ENCODE results near the gene CADM4. TPM values are rescaled to one million over a fixed set of nuclear protein-coding genes. Genes with fewer than 3 reads are reported as not detected.
A peak's percentile ranks its signal among the peaks of the same experiment; 100 is the strongest.

CADM4 gene
- total RNA-seq, 5 donors from 2014 or later (not counting 1 experiment from before 2014, with no cell fraction given) = 0.16 to 0.61 (median 0.45) TPM

- Histone ChIP-seq H3K4me3 (ENCODE audit: control insufficient read depth in 1 of 2, extremely low read depth in 1 of 2, low read length in 1 of 2) (no peak overlapping the region), H3K27me3 (replicated peaks in 1 of 2; ENCODE audit: control insufficient read depth in 2 of 2, extremely low read depth in 1 of 2, insufficient read depth in 2 of 2, low read length in 1 of 2) (peaks cover 0 to 4% of the 10 kb centered on the region in 2 experiments), H3K4me1 (ENCODE audit: control insufficient read depth in 1 of 2, extremely low read depth in 1 of 2, insufficient read depth in 2 of 2, low read length in 2 of 2) (peaks cover 4 to 9% of the 10 kb centered on the region in 2 experiments), H3K9me3 (no peaks in the 10 kb centered on the region), H3K36me3 (ENCODE audit: control insufficient read depth in 2 of 2, extremely low read depth in 1 of 2, insufficient read depth in 1 of 2, low read length in 1 of 2) (no peaks in the 10 kb centered on the region), H3K27ac (ENCODE audit: low read length) (no peak overlapping the region)
- H3K27me3 Mint-ChIP-seq = no peaks in the 10 kb centered on the region
- ChIA-PET CTCF (interaction anchor here in 1 of 2 donors (0.6 to 0.7 kb wide), 2 partner anchors 51 to 75 kb away, joined by 4 to 6 read pairs; no protein-coding TSS in a partner anchor), POLR2A (no interaction called here)
- DNase-seq (no peak), ATAC-seq (replicated peaks in 1 of 4) (no peak)
- no peaks in the 10 kb centered on the region for H3K9me3 Mint-ChIP-seq
- H3K27ac Mint-ChIP-seq = no peak overlapping the region
- 50% methylated on average over 1 of the region's 3 CpGs for WGBS (ENCODE audit: insufficient coverage)
- no peaks in the 10 kb centered on the region for H3K36me3 Mint-ChIP-seq
- peaks cover 12 to 22% (median 14%) of the 10 kb centered on the region in 3 donors for H3K4me1 Mint-ChIP-seq
- H3K4me3 Mint-ChIP-seq = no peak overlapping the region
Observed at GRCh38 chr19:43674596-43674995, 34.9 kb upstream of the CADM4 start.

DNA sequence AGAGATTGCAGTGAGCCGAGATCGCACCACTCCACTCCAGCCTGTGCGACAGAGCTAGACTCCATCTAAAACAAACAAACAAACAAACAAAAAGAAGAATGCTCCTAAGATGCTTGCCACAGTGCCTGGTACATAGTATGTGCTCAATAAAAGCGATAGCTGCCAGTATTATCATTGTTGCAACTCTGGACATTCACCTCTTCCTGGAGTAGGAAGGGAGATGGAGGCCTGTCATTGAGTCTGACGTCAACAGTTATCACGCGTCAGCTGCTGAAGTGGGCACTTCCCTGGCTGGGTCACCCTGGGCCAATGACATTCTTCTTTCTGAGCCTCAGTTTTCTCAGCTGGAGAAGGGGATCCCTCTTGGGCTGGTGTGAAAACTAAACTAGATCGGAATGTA lies 34.5 kb upstream of the CADM4 start:
- Mint-ChIP-seq H3K27ac (no peak overlapping the region), H3K27me3 (no peaks in the 10 kb centered on the region), H3K9me3 (no peaks in the 10 kb centered on the region), H3K36me3 (no peaks in the 10 kb centered on the region), H3K4me1 (peaks cover 12 to 23% (median 17%) of the 10 kb centered on the region in 3 donors), H3K4me3 (no peak overlapping the region)
- Histone ChIP-seq H3K27ac (ENCODE audit: low read length) (no peak overlapping the region), H3K4me3 (ENCODE audit: control insufficient read depth in 1 of 2, extremely low read depth in 1 of 2, low read length in 1 of 2) (no peak overlapping the region), H3K36me3 (ENCODE audit: control insufficient read depth in 2 of 2, extremely low read depth in 1 of 2, insufficient read depth in 1 of 2, low read length in 1 of 2) (no peaks in the 10 kb centered on the region), H3K4me1 (ENCODE audit: control insufficient read depth in 1 of 2, extremely low read depth in 1 of 2, insufficient read depth in 2 of 2, low read length in 2 of 2) (peaks cover 7 to 13% of the 10 kb centered on the region in 2 experiments), H3K9me3 (no peaks in the 10 kb centered on the region), H3K27me3 (replicated peaks in 1 of 2; ENCODE audit: control insufficient read depth in 2 of 2, extremely low read depth in 1 of 2, insufficient read depth in 2 of 2, low read length in 1 of 2) (peaks cover 0 to under 1% of the 10 kb centered on the region in 2 experiments)
- WGBS (ENCODE audit: insufficient coverage) = 94% methylated on average over 5 of the region's 8 CpGs
- ATAC-seq (replicated peaks in 1 of 4) (no peak), DNase-seq (peak in 2 of 35 experiments; percentile 11 to 31)
- CTCF ChIA-PET = interaction anchor here in 1 of 2 donors (0.7 kb wide), 1 partner anchor 50 kb away, joined by 4 read pairs; no protein-coding TSS in a partner anchor
- POLR2A ChIA-PET = no interaction called here

DNA sequence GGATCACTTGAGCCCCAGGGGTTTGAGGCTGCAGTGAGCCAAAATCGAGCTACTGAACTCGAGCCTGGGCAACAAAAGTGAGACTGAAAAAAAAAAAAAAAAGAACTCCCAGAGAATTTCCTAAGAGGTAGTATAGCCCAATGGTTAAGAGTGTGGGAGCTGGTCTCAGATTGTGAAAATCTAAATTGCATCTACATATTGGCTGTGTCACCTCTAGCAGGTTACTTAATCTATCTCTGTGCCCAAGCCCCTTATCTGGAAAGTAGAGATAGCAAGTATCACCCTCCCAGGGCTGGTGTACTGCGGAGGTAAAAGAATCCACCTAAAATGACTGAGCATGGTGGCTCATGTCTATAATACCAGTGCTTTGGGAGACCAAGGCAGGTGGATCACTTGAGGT lies 34.0 kb upstream of the CADM4 start:
- Mint-ChIP-seq H3K27me3 (no peaks in the 10 kb centered on the region), H3K36me3 (no peaks in the 10 kb centered on the region), H3K9me3 (no peaks in the 10 kb centered on the region), H3K27ac (no peak overlapping the region), H3K4me3 (no peak overlapping the region), H3K4me1 (peaks cover 16 to 28% (median 21%) of the 10 kb centered on the region in 3 donors)
- peaks cover 0 to 5% of the 10 kb centered on the region in 2 experiments for H3K27me3 ChIP-seq (replicated peaks in 1 of 2; ENCODE audit: control insufficient read depth in 2 of 2, extremely low read depth in 1 of 2, insufficient read depth in 2 of 2, low read length in 1 of 2)
- ATAC-seq (replicated peaks in 1 of 4) = no peak
- no peaks in the 10 kb centered on the region for H3K36me3 ChIP-seq (ENCODE audit: control insufficient read depth in 2 of 2, extremely low read depth in 1 of 2, insufficient read depth in 1 of 2, low read length in 1 of 2)
- H3K9me3 ChIP-seq = no peaks in the 10 kb centered on the region
- CTCF ChIA-PET = interaction anchor here in 1 of 2 donors (0.7 kb wide), 1 partner anchor 78 kb away, joined by 4 read pairs; no protein-coding TSS in a partner anchor
- no peak for DNase-seq
- no CpG with 5 or more reads among the region's 3 CpGs for WGBS (ENCODE audit: insufficient coverage)
- no peak overlapping the region for H3K27ac ChIP-seq (ENCODE audit: low read length)
- POLR2A ChIA-PET = no interaction called here
- H3K4me1 ChIP-seq (ENCODE audit: control insufficient read depth in 1 of 2, extremely low read depth in 1 of 2, insufficient read depth in 2 of 2, low read length in 2 of 2) = peaks cover 8 to 19% of the 10 kb centered on the region in 2 experiments
- no peak overlapping the region for H3K4me3 ChIP-seq (ENCODE audit: control insufficient read depth in 1 of 2, extremely low read depth in 1 of 2, low read length in 1 of 2)

- H3K4me3 Mint-ChIP-seq = no peak overlapping the region
- CTCF ChIA-PET = interaction anchor here in 1 of 2 donors (0.7 kb wide), 1 partner anchor 21 kb away, joined by 3 read pairs; no protein-coding TSS in a partner anchor
Observed at GRCh38 chr19:43672061-43672679, 32.5 kb upstream of the CADM4 start.

DNA sequence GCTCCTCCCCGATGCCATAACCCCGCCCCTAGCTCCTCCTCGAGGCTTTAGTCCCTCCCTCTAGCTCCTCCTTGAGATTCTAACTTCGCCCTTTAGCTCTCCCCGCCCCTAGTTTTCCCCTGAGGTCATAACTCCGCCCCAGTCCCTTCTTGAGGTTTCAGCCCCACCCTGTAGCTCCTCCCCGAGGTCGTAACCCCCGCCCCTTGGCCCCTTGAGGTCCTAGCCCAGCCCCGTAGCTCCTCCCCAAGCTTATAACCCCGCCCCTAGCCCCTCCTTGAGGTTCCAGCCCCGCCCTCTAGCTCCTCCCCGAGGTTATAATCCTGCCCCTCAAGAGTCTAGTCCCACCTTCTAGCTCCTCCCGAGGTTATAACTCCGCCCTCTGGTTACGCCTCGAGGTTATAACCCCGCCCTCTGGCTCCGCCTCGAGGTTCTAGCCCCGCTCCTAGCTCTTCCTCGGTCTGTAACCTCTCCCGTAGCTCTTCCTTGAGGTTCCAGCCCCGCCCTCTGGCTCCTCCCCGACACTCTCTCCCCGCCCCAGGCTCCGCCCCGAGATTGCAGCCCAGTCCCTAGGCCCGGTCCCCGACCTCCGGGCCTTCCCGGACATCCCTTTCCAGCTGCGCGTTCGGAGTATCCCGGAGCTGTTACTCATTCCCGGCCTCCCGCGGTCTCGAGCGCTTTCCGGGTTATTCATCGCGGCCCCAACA lies 28.9 kb upstream of the CADM4 start:
- Mint-ChIP-seq H3K27ac (peak overlapping the region; percentile 76 to 79), H3K36me3 (peaks cover 20% of the 10 kb centered on the region), H3K4me1 (peaks cover 42 to 50% (median 49%) of the 10 kb centered on the region in 3 donors), H3K4me3 (peak overlapping the region; percentile 82 to 87 (median 84)), H3K27me3 (no peaks in the 10 kb centered on the region), H3K9me3 (no peaks in the 10 kb centered on the region)
- POLR2A ChIA-PET = interaction anchor here (0.6 to 1.3 kb wide), 7 partner anchors 57 to 229 kb away, joined by 3 to 5 read pairs (median 4); partner anchors contain the start of genes IRGQ (in 1 of the 2) and ZNF576 (in 1 of the 2)
- WGBS (ENCODE audit: insufficient coverage) = 0% methylated on average over 39 of the region's 44 CpGs
- DNase-seq = peak; percentile 87 to 98 (median 95)
- peak; percentile 82 to 87 (median 85) for ATAC-seq (replicated peaks in 1 of 4)
- Histone ChIP-seq H3K9me3 (no peaks in the 10 kb centered on the region), H3K27ac (ENCODE audit: low read length) (peak overlapping the region; percentile 22), H3K27me3 (replicated peaks in 1 of 2; ENCODE audit: control insufficient read depth in 2 of 2, extremely low read depth in 1 of 2, insufficient read depth in 2 of 2, low read length in 1 of 2) (peaks cover 0 to 6% of the 10 kb centered on the region in 2 experiments), H3K36me3 (ENCODE audit: control insufficient read depth in 2 of 2, extremely low read depth in 1 of 2, insufficient read depth in 1 of 2, low read length in 1 of 2) (no peaks in the 10 kb centered on the region), H3K4me3 (ENCODE audit: control insufficient read depth in 1 of 2, extremely low read depth in 1 of 2, low read length in 1 of 2) (peak overlapping the region; percentile 58 to 64), H3K4me1 (ENCODE audit: control insufficient read depth in 1 of 2, extremely low read depth in 1 of 2, insufficient read depth in 2 of 2, low read length in 2 of 2) (peaks cover 26 to 53% of the 10 kb centered on the region in 2 experiments)
- CTCF ChIA-PET = interaction anchor here (0.5 to 1.6 kb wide), 38 partner anchors 9 to 1022 kb away, joined by 3 to 20 read pairs (median 5); partner anchors contain the start of genes SMG9 (in 2 of the 2), IRGQ (in 1 of the 2), PHLDB3 (in 1 of the 2) and ZNF224 (in 1 of the 2)

More at GRCh38 chr19:43672061-43672679, 32.5 kb upstream of the CADM4 start:
- H3K9me3 Mint-ChIP-seq = no peaks in the 10 kb centered on the region
- POLR2A ChIA-PET = no interaction called here
- ATAC-seq (replicated peaks in 1 of 4) (no peak), DNase-seq (no peak)
- Histone ChIP-seq H3K4me3 (ENCODE audit: control insufficient read depth in 1 of 2, extremely low read depth in 1 of 2, low read length in 1 of 2) (no peak overlapping the region), H3K27me3 (replicated peaks in 1 of 2; ENCODE audit: control insufficient read depth in 2 of 2, extremely low read depth in 1 of 2, insufficient read depth in 2 of 2, low read length in 1 of 2) (peaks cover 0 to 6% of the 10 kb centered on the region in 2 experiments), H3K27ac (ENCODE audit: low read length) (no peak overlapping the region), H3K36me3 (ENCODE audit: control insufficient read depth in 2 of 2, extremely low read depth in 1 of 2, insufficient read depth in 1 of 2, low read length in 1 of 2) (no peaks in the 10 kb centered on the region), H3K9me3 (no peaks in the 10 kb centered on the region), H3K4me1 (ENCODE audit: control insufficient read depth in 1 of 2, extremely low read depth in 1 of 2, insufficient read depth in 2 of 2, low read length in 2 of 2) (peaks cover 13 to 33% of the 10 kb centered on the region in 2 experiments)
- peak overlapping the region; percentile 7 to 50 for H3K27ac Mint-ChIP-seq
- H3K27me3 Mint-ChIP-seq = no peaks in the 10 kb centered on the region
- peaks cover 30 to 43% (median 34%) of the 10 kb centered on the region in 3 donors for H3K4me1 Mint-ChIP-seq
- peaks cover 9% of the 10 kb centered on the region for H3K36me3 Mint-ChIP-seq
- 50% methylated on average over 1 of the region's 6 CpGs for WGBS (ENCODE audit: insufficient coverage)
